ENCODE results near the gene TANK.

Gene TANK

DNA sequence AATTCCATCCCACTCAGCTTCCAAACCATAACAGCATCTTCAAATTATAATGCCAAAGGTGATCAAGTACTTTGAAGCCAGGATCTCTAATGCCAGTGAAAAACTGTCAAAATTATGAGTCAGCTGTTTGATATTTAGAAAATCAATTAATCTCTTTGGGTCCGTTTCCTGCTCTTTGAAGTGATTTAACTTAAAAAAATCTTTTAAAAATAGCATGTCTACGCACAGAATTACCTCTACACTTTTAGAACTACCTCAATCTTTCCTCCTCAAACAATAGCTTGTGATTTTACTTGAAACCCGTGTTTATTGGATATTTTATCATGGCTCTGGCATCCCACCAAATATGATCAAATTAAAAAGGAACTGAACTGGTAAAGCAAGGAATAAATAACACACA is 31.3 kb upstream of the TANK start:
- no peak overlapping the region for H3K9ac ChIP-seq (ENCODE audit: low read length)
- H3K4me2 ChIP-seq (ENCODE audit: low read depth, low read length, poor library complexity, severe bottlenecking), result no peak overlapping the region
- no peak overlapping the region for H3K4me3 ChIP-seq (ENCODE audit: insufficient read depth, low read length, poor library complexity, severe bottlenecking)
- H3K9me3 ChIP-seq (ENCODE audit: insufficient read depth, low read length), result no peaks in the 10 kb centered on the region
- no peak overlapping the region for H2AFZ ChIP-seq (ENCODE audit: low read depth, low read length, severe bottlenecking)
- no peaks in the 10 kb centered on the region for H4K20me1 ChIP-seq (ENCODE audit: low read depth, low read length)
- no peaks in the 10 kb centered on the region for H3F3A ChIP-seq (ENCODE audit: insufficient read depth)
- H3K27ac ChIP-seq (ENCODE audit: low read depth, low read length), result no peak overlapping the region
- H3K27me3 ChIP-seq (ENCODE audit: low read length), result no peaks in the 10 kb centered on the region
- no peaks in the 10 kb centered on the region for H3K79me2 ChIP-seq (ENCODE audit: insufficient read depth, low read length)
- TF ChIP-seq, protein P1, sequence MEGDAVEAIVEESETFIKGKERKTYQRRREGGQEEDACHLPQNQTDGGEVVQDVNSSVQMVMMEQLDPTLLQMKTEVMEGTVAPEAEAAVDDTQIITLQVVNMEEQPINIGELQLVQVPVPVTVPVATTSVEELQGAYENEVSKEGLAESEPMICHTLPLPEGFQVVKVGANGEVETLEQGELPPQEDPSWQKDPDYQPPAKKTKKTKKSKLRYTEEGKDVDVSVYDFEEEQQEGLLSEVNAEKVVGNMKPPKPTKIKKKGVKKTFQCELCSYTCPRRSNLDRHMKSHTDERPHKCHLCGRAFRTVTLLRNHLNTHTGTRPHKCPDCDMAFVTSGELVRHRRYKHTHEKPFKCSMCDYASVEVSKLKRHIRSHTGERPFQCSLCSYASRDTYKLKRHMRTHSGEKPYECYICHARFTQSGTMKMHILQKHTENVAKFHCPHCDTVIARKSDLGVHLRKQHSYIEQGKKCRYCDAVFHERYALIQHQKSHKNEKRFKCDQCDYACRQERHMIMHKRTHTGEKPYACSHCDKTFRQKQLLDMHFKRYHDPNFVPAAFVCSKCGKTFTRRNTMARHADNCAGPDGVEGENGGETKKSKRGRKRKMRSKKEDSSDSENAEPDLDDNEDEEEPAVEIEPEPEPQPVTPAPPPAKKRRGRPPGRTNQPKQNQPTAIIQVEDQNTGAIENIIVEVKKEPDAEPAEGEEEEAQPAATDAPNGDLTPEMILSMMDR (IDR thresholded peaks at IDR 0.05; ENCODE audit: insufficient read depth, low read length, poor library complexity, severe bottlenecking), result no peak
- TF ChIP-seq EZH2phosphoT487 (conservative IDR thresholded peaks at IDR 0.05; ENCODE audit: low read length), result no peak
- no peaks in the 10 kb centered on the region for H3K36me3 ChIP-seq (ENCODE audit: low read length)
- no peaks in the 10 kb centered on the region for H3K9me2 ChIP-seq (replicated peaks; ENCODE audit: insufficient read depth, low read length)

DNA sequence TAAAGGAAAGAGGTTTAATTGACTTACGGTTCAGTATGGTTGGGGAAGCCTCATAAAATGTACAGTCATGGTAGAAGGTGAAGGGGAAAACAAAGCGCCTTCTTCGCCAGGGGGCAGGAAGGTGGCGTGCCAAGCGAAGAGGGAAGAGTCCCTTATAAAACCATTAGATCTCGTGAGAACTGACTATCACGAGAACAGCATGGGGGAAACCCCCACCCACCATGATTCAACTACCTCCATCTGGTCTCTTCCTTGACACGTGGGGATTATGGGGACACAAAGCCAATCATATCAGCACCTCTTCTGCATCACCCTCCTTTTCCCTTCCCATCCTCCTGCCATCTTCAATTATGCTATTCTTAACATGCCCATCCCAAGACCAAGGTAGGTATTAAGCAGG is 29.9 kb upstream of the TANK start:
- Histone ChIP-seq H3K9me2 (replicated peaks; ENCODE audit: insufficient read depth, low read length) (no peaks in the 10 kb centered on the region), H3K9me3 (ENCODE audit: insufficient read depth, low read length) (no peaks in the 10 kb centered on the region), H3K79me2 (ENCODE audit: insufficient read depth, low read length) (no peaks in the 10 kb centered on the region), H3K4me3 (ENCODE audit: insufficient read depth, low read length, poor library complexity, severe bottlenecking) (no peak overlapping the region), H3K27ac (ENCODE audit: low read depth, low read length) (no peak overlapping the region), H4K20me1 (ENCODE audit: low read depth, low read length) (no peaks in the 10 kb centered on the region), H3K27me3 (ENCODE audit: low read length) (no peaks in the 10 kb centered on the region), H3K4me2 (ENCODE audit: low read depth, low read length, poor library complexity, severe bottlenecking) (no peak overlapping the region), H3K9ac (ENCODE audit: low read length) (no peak overlapping the region), H3F3A (ENCODE audit: insufficient read depth) (no peaks in the 10 kb centered on the region), H3K36me3 (ENCODE audit: low read length) (no peaks in the 10 kb centered on the region), H2AFZ (ENCODE audit: low read depth, low read length, severe bottlenecking) (no peak overlapping the region)
- TF ChIP-seq EZH2phosphoT487 (conservative IDR thresholded peaks at IDR 0.05; ENCODE audit: low read length), result no peak
- TF ChIP-seq, protein P1 (IDR thresholded peaks at IDR 0.05; ENCODE audit: insufficient read depth, low read length, poor library complexity, severe bottlenecking), result no peak

DNA sequence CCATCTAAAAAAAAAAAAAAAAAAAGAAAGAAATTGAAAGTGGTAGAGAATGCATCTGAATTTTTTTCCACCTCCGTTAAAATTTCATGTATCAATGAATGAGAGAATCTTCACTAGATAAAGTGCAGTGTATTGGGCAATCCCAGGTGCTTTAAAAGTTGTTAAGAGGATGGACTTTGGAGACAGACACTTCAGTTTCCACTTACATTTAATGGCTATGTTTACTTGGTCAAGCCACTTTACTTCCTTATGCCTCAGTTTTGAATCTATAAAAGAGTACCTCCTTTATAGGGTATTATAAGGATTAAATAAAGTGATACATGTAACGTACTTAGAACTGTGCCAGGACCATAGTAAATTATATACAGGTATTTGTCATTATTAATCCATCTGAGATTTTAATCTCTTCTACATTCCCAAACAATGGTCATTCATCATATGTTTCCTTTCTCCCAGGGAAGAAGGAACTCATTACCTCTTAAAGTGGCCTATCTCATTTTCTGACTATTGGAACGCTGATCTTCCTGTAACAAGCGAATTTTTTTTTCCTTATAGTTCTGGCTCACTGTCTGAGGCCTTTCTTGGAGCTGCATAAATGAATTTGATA is 29.1 kb upstream of the TANK start:
- H3F3A ChIP-seq (ENCODE audit: insufficient read depth), result no peaks in the 10 kb centered on the region
- no peak overlapping the region for H2AFZ ChIP-seq (ENCODE audit: low read depth, low read length, severe bottlenecking)
- H3K27ac ChIP-seq (ENCODE audit: low read depth, low read length), result no peak overlapping the region
- no peaks in the 10 kb centered on the region for H3K9me3 ChIP-seq (ENCODE audit: insufficient read depth, low read length)
- no peak overlapping the region for H3K4me2 ChIP-seq (ENCODE audit: low read depth, low read length, poor library complexity, severe bottlenecking)
- no peak overlapping the region for H3K4me3 ChIP-seq (ENCODE audit: insufficient read depth, low read length, poor library complexity, severe bottlenecking)
- no peak for TF ChIP-seq EZH2phosphoT487 (conservative IDR thresholded peaks at IDR 0.05; ENCODE audit: low read length)
- TF ChIP-seq, protein P1 (IDR thresholded peaks at IDR 0.05; ENCODE audit: insufficient read depth, low read length, poor library complexity, severe bottlenecking), result no peak
- H3K79me2 ChIP-seq (ENCODE audit: insufficient read depth, low read length), result no peaks in the 10 kb centered on the region
- no peak overlapping the region for H3K9ac ChIP-seq (ENCODE audit: low read length)
- no peaks in the 10 kb centered on the region for H4K20me1 ChIP-seq (ENCODE audit: low read depth, low read length)
- no peaks in the 10 kb centered on the region for H3K27me3 ChIP-seq (ENCODE audit: low read length)
- H3K9me2 ChIP-seq (replicated peaks; ENCODE audit: insufficient read depth, low read length), result no peaks in the 10 kb centered on the region
- H3K36me3 ChIP-seq (ENCODE audit: low read length), result no peaks in the 10 kb centered on the region

All from SU-DHL-6 (cell line).